Measurements from ENCODE around the gene NEK8. TPM values are rescaled to one million over a fixed set of nuclear protein-coding genes. Genes with fewer than 3 reads are reported as not detected.
"Not testable (repeated sequence)": the region's sequence is repeated elsewhere in the genome, so short reads cannot be mapped to it uniquely, and the experiment has no call there.

The NEK8 gene
- total RNA-seq, 2 donors from 2014 or later, result 2.3 TPM

DNA sequence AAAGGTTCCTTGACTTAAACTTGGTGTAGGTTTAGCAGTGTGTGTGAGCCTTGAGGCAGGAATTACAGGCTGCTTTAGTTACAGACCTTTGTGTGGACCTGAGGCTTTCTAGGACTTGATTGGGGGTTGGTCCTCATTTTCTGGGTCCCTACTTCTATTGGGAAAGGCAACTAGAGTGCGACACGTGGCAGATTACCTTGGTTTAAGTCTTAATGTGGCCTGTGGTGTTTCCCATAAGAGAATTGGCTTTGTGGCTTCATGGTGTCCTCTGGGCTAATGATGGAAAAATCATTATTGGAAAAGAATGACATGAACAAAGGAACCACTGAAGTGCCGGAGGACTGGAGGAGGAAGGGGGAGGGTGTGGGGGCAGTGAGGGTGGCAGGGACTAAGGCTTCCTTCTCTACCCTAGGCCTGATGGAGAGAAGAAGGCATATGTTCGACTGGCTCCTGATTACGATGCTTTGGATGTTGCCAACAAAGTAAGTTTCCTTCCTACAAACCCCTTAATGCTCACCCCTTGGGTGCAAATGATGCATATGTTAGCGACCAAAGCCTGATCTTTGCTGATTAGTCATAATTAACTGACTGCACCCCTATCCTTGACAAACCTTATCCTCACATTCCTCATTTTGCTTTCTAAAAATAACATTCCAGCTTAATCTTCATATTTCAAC is 5.3 kb upstream of the NEK8 start:
- intact Hi-C loops (cut with DNase I), result no loop called here
- DNase-seq (ENCODE audit: low spot score), result no peak

DNA sequence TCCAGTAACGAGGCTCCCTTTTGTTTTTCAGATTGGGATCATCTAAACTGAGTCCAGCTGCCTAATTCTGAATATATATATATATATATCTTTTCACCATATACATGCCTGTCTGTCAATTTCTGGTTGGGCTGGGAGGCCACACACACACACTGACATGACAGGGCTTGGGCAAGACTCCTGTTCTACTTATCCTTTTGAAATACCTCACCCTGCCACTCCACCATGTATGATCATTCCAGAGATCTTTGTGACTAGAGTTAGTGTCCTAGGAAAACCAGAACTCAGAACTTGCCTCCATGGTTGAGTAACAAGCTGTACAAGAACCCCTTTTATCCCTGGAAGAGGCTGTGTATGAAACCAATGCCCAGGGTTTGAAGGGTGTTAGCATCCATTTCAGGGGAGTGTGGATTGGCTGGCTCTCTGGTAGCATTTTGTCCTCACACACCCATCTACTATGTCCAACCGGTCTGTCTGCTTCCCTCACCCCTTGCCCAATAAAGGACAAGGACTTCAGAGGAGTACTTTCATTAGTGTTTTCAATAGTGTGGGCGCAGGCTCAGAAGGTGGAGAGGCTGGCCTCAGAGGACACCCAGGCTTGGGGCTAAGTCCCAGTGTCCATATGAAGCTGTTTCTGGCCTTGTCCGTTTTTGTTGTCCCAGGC is 4.6 kb upstream of the NEK8 start:
- intact Hi-C loops (cut with DNase I); DNase-seq (ENCODE audit: low spot score): not testable (repeated sequence)

DNA sequence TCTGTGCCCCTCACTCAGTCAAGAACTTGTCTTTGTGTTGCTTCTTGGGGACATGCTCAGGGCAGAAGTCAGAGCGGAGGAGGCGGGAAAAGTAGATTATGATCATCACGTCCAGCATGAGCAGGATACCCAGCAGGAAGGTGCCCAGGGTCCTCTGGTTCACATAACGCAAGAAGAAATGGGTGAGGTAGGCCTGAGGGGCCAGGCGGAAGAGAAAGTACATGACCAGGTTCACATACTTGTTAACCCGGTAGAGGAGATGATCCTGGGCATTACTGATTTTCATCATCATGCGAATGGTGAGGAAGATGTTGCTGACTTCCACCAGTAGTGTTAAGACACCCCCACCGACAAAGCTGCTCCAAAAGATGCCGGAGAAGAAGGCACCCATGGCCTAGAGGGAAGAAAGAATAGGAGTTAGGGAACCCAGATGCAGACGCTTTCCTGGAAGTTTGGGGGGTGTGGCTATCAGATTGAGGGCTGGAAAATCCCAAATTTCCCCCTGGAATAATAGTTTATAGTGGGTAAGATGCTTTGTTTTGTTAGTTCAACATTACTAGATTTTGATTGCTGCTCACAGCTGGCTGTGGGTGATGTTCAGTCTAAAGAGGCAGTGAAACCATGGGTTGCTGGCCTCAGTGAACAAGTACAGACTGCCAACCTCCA is 4.0 kb upstream of the NEK8 start:
- no peak for DNase-seq (ENCODE audit: low spot score)
- intact Hi-C loops (cut with DNase I), result loop anchor here (5.0 kb wide), 2 partner anchors 183 to 223 kb away; no protein-coding TSS in a partner anchor

DNA sequence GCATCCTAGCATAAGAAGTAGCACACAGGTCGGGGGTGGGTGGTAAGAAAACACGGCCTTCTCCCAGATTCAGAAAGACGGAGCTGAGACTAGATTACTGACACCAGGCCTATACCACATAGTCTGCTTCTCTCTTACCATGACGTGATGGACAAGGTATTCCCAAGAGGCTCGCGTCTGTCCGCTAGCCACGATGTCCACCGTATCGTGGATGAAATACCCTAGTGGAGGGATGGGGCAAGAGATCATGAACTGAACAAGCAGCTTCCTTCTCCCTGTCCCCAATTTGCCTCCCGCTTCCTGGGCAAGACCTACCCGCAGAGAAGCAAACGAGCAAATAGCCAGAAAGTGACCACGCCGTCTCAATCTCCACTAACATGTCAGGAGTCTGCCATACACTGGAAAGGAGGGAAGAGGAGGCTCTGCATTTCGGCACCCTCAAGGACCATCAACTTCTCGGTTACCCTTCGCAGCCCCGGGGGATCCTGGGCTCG is 3.4 kb upstream of the NEK8 start:
- DNase-seq (ENCODE audit: low spot score), result no peak
- intact Hi-C loops (cut with DNase I), result loop anchor here (5.0 kb wide), 2 partner anchors 182 to 222 kb away; no protein-coding TSS in a partner anchor

DNA sequence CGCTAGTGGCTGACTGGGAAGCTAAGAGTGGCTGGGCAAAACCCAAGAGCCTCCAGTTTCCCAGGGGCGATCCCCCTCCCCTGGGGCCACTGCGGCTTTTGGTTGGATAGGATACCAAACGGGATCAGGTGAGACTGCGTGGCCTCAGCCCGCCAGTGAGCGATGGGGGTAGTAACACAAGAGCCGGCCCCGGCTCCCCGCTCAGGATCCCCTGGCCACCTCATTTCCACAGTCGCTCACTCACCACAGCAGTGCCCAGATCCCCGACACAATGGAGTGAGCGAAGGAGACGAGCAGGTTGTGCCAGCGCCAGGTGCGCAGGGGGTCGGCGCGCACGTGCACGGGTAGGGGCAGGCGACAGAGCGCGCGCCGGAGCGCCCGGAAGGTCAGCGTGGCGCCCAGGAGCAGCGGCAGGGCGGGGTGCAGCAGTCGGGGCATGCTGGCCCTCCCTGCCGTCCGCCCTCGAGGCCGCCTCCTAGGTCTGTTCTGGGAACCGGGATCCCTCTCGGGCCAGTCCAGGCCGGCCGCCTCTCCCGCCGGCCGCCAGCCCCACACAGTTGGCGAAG is 2.8 kb upstream of the NEK8 start:
- DNase-seq (ENCODE audit: low spot score), result peak; percentile 91
- intact Hi-C loops (cut with DNase I), result loop anchor here (5.0 kb wide), 2 partner anchors 182 to 222 kb away; no protein-coding TSS in a partner anchor

DNA sequence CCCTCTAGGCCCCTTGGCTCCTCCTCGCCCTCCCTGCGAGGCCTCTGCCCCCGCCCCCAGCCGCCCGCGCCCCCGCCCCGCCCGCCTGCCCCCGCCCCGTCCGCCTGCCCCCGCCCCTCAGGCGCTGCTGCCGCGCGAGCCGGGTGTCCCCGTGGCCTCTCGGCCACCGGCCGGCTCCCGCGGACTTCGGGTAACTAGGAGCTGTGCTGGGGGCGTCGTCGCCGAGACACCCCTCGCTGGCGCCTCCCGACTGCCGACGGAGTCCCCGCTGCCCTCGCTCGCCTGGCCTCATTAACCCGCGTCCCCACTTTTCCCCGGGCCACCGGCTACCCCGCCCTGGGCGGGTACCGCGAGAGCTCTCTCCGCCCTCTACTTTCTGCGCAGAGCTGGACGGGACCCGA is 2.4 kb upstream of the NEK8 start, which contains the start of gene TLCD1:
TLCD1 (minus strand) TSS at position 8 of the 401 bp plus-strand sequence. CDS start 136 bp downstream, outside the sequence.
- intact Hi-C loops (cut with DNase I), result loop anchor here (5.0 kb wide), 2 partner anchors 181 to 221 kb away; no protein-coding TSS in a partner anchor
- peak; percentile 91 for DNase-seq (ENCODE audit: low spot score)

DNA sequence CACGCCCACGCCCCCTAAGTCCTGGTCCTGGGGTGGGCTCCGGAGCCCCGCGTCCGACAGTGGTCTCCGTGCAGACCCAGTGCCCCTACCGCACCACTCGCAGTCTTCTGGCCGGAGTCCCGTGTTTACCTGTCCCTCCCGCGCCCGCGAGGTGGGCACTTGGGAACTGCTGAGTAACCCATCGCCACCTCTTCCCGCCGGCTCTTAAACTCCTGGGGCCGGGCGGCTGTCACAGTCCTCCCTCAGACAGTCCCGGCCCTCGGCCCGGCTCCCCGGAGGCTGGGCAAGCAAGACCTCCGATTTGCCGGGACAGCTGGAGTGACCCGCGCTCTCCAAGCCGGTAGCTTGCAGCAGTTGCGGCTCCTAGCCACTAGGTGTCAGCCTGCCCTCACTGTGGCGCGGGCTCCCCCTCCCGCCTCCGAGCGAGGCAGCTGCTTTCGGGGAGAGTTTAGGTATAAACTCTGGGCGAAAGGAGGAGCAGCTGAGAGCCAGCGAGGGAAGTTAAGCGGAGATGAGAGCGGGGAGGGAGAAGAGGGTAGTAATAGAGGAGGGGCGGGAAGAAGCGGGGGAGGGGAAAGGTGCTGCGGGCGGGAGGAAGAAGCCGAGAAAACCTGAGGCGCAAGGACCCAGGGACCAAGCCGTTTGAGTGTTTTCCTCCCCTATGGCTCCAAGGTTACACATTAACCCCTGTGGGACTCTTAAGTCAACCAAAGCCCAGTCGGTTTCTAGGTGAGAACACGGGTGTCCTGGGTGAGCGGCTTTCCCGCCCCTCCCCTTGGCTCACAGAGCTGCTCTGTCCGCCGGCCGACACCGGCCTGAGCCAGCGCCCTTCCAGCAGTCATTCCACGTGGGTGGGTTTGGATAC is 1.7 kb upstream of the NEK8 start:
- intact Hi-C loops (cut with DNase I), result loop anchor here (5.0 kb wide), 2 partner anchors 180 to 220 kb away; no protein-coding TSS in a partner anchor

DNA sequence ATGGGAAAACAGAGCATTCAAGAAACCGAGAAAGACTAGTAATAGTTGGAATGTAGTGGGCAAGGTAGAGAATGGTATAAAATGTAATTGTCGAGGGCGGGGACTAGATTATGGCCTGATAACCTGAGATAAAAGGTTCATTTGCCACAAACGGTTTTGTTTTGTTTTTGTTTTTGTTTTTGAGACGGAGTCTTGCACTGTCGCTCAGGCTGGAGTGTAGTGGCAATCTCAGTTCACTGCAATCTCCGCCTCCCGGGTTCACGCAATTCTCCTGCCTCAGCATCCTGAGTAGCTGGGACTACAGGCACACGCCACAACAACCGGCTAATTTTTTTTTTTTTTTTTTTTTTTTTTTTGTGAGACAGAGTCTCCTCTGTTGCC is 1.4 kb downstream of the NEK8 start:
- DNase-seq (ENCODE audit: low spot score), result no peak
- intact Hi-C loops (cut with DNase I), result loop anchor here (2.0 to 5.0 kb wide), 3 partner anchors 15 to 217 kb away; partner anchors contain the start of gene TRAF4 (in 1 of the 2)

More for the DNA sequence above, 1.7 kb upstream of the NEK8 start:
- peak; percentile 98 for DNase-seq (ENCODE audit: low spot score)

DNA sequence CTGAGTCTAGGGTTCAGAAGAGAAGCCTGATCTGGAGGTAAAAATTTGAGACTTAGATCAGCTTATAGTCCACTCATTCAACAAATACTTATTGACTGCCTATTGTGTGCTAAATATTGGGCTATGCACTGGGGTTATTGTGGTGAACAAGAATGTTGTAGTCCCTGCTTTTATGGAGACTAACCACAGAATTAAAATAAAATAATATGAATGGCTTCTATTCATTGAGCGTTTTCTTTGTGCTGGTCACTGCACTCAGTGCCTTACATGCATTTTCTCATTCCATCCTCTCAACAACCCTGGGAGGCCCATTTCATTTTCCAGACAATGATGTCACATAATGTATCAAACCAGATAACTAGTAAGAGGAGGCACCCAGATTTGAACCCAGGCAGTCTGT is 4.8 kb downstream of the NEK8 start:
- no peak for DNase-seq (ENCODE audit: low spot score)
- intact Hi-C loops (cut with DNase I), result no loop called here

DNA sequence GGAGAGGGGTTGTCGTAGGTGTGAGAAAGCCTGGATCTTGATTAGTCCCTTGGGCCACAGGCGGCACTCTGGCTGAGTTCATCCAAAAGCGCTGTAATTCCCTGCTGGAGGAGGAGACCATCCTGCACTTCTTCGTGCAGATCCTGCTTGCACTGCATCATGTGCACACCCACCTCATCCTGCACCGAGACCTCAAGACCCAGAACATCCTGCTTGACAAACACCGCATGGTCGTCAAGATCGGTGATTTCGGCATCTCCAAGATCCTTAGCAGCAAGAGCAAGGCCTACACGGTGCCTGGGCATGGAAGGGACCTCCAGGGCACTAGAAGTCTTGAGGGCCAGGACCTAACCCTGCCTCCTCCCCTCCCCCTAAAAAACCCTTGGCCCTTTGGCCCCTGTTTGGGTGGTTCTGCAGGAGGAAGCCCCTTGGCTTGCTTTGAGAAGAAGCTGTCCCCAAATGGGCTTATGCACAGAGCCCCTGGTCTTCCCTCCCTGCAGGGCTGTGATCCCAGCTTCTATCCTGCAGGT is 6.2 kb downstream of the NEK8 start:
- intact Hi-C loops (cut with DNase I), result no loop called here
- no peak for DNase-seq (ENCODE audit: low spot score)

DNA sequence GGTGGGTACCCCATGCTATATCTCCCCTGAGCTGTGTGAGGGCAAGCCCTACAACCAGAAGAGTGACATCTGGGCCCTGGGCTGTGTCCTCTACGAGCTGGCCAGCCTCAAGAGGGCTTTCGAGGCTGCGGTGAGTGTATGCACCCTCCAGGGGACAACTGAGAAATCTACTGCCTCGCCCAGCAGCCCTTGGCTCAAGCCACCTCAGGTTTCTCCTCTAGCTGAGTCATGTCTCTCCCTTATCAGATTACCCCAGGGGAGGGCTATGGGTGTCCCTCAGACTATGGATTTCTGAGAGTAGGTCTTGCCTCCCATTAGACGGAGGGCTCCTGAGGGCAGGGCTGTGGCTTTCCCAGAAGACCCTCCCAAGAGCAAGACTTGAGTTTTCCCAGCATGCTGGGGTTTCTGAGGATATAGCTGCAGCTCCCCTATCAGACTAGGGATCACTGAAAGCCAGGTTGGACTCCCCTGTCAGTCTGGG is 6.7 kb downstream of the NEK8 start:
- intact Hi-C loops (cut with DNase I), result no loop called here

DNA sequence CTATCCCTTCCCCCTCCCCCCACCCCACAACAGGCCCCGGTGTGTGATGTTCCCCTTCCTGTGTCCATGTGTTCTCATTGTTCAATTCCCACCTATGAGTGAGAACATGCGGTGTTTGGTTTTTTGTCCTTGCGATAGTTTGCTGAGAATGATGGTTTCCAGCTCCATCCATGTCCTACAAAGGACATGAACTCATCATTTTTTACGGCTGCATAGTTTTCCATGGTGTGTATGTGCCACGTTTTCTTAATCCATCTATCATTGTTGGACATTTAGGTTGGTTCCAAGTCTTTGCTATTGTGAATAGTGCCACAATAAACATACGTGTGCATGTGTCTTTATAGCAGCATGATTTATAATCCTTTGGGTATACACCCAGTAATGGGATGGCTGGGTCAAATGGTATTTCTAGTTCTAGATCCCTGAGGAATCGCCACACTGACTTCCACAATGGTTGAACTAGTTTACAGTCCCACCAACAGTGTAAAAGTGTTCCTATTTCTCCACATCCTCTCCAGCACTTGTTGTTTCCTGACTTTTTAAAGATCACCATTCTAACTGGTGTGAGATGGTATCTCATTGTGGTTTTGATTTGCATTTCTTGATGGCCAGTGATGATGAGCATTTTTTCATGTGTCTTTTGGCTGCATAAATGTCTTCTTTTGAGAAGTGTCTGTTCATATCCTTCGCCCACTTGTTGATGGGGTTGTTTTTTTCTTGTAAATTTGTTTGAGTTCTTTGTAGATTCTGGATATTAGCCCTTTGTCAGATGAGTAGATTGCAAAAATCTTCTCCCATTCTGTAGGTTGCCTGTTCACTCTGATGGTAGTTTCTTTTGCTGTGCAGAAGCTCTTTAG is 7.6 kb downstream of the NEK8 start:
- intact Hi-C loops (cut with DNase I); DNase-seq (ENCODE audit: low spot score): not testable (repeated sequence)

More for the DNA sequence above, 6.7 kb downstream of the NEK8 start:
- DNase-seq (ENCODE audit: low spot score), result no peak

DNA sequence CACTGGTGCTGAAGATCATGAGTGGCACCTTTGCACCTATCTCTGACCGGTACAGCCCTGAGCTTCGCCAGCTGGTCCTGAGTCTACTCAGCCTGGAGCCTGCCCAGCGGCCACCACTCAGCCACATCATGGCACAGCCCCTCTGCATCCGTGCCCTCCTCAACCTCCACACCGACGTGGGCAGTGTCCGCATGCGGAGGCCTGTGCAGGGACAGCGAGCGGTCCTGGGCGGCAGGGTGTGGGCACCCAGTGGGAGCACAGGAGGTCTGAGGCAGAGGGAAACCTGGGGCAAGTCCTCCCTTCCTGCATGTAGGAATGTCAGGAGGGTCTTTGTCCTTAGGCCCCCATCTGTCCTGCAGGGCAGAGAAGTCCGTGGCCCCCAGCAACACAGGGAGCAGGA is 8.7 kb downstream of the NEK8 start:
- intact Hi-C loops (cut with DNase I), result no loop called here
- no peak for DNase-seq (ENCODE audit: low spot score)

DNA sequence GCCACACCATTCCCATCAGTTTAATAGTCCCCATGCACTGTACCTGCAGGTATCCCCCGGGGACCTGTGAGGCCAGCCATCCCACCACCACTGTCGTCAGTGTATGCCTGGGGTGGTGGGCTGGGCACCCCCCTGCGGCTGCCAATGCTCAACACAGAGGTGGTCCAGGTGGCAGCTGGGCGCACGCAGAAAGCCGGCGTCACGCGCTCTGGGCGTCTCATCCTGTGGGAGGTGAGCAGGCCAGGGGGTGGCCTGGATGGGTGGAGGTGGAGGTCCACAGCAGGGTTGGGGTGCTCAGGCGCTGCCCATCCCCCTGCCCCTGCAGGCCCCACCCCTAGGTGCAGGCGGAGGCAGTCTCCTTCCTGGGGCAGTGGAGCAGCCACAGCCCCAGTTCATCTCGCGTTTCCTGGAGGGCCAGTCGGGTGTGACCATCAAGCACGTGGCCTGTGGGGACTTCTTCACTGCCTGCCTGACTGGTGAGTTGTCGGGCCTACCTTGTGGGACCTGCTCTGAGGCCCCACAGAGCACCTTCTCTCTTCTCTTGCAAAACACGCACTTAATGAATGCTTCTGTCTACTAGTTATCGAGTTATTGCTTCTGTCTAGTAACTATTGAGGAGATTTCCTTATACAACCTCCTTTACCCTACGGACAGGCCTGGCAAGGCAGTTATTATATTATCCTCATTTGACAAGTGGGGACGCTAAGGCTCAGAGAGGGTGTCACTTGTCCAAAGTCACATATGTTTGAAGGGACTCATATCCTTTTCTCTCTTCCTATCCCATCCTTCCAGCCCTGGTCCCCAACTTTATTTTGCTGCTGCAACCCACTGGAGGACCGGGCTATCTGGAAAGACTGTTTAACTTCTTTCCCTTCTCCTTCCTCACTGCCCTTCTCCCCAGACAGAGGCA is 9.4 kb downstream of the NEK8 start:
- DNase-seq (ENCODE audit: low spot score), result no peak
- intact Hi-C loops (cut with DNase I), result no loop called here

DNA sequence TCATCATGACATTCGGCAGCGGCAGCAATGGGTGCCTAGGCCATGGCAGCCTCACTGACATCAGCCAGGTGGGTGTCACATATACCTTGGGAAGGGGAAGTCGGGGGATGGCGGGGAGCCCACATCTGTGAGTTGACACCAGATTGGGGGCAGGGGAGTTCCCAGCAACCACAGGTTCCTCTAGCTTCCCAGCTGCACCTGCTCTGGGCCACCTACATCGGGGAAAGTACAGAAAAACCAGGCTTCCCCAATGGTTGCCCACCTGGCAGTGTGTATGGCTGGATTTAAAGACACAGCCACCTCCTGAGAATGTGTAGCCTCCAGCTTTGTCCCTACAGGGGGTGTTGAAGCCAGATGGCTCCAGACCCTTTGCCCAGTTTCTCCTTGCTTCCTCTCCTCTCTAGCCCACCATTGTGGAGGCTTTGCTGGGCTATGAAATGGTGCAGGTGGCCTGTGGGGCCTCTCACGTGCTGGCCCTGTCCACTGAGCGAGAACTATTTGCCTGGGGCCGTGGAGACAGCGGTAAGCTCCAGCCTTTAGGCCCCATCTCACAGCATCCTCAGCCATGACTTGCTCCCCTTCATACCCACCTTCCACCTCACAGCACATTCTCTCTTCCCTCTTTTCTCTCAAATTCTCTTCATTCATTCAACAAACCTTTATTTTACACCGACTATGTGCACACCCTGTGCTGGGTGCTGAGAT is 10.2 kb downstream of the NEK8 start:
- intact Hi-C loops (cut with DNase I), result no loop called here
- no peak for DNase-seq (ENCODE audit: low spot score)
